ENCODE results near the gene MRGPRE.

The MRGPRE gene

GRCh38 chr11:3226846-3227567 lies 5.2 kb downstream of the MRGPRE start:
- no peak for DNase-seq (ENCODE audit: low read depth in 2 of 2)

- no peak for DNase-seq (ENCODE audit: low read depth in 2 of 2)
Observed at GRCh38 chr11:3225826-3226750, 6.1 kb downstream of the MRGPRE start.

- no peak for DNase-seq (ENCODE audit: low read depth in 2 of 2)
Observed at GRCh38 chr11:3225159-3225758, 7.0 kb downstream of the MRGPRE start.

GRCh38 chr11:3224401-3225057 lies 7.7 kb downstream of the MRGPRE start:
- no peak for DNase-seq (ENCODE audit: low read depth in 2 of 2)

GRCh38 chr11:3223932-3224381 lies 8.3 kb downstream of the MRGPRE start:
- DNase-seq (ENCODE audit: low read depth in 2 of 2), result no peak

GRCh38 chr11:3222941-3223915 lies 9.0 kb downstream of the MRGPRE start:
- no peak for DNase-seq (ENCODE audit: low read depth in 2 of 2)

- no peak for DNase-seq (ENCODE audit: low read depth in 2 of 2)
Observed at GRCh38 chr11:3222003-3222855, 10.0 kb downstream of the MRGPRE start.

GRCh38 chr11:3221408-3222002 lies 10.7 kb downstream of the MRGPRE start:
- DNase-seq (ENCODE audit: low read depth in 2 of 2), result no peak

GRCh38 chr11:3220521-3221407 lies 11.5 kb downstream of the MRGPRE start:
- DNase-seq (ENCODE audit: low read depth in 2 of 2), result no peak

GRCh38 chr11:3220101-3220500 lies 12.1 kb downstream of the MRGPRE start:
- no peak for DNase-seq (ENCODE audit: low read depth in 2 of 2)

GRCh38 chr11:3219281-3219892 lies 12.8 kb downstream of the MRGPRE start:
- no peak for DNase-seq (ENCODE audit: low read depth in 2 of 2)

- DNase-seq (ENCODE audit: low read depth in 2 of 2), result no peak
Observed at GRCh38 chr11:3218483-3219280, 13.5 kb downstream of the MRGPRE start, which contains the start of gene MRGPRG. MRGPRG (minus strand) TSS chr11:3218813; CDS start chr11:3218813, 0 bp downstream.

GRCh38 chr11:3217818-3218482 lies 14.3 kb downstream of the MRGPRE start:
- no peak for DNase-seq (ENCODE audit: low read depth in 2 of 2)

GRCh38 chr11:3216027-3216525 lies 16.1 kb downstream of the MRGPRE start:
- DNase-seq (ENCODE audit: low read depth in 2 of 2), result no peak

GRCh38 chr11:3215346-3216026 lies 16.7 kb downstream of the MRGPRE start:
- no peak for DNase-seq (ENCODE audit: low read depth in 2 of 2)

- DNase-seq (ENCODE audit: low read depth in 2 of 2), result no peak
Observed at GRCh38 chr11:3214420-3214699, 17.9 kb downstream of the MRGPRE start.

All from stimulated activated CD8-positive, alpha-beta memory T cell treated with anti-CD3 and anti-CD28 coated beads, Interleukin-2, amount 100 ng/mL, for 48 hours (primary cell).